Adipocyte (in vitro differentiated cells): ENCODE measurements around the gene PASD1.

Experiments
- DNase-seq: peaks from one replicate; pipeline ENCODE4 v3.0.0-alpha.2; 2015; ENCODE audit warnings: low read depth
- H3K27me3 ChIP-seq: replicated peaks from 2 replicates; pipeline ENCODE4 v1.7.0; 2013; ENCODE audit warnings: mild to moderate bottlenecking, low read length, moderate library complexity; ENCODE audit not compliant: control insufficient read depth, insufficient read depth
- H3K36me3 ChIP-seq: 2 replicates; pipeline ENCODE4 v1.7.0; 2013; ENCODE audit warnings: low read length, mild to moderate bottlenecking, moderate library complexity; ENCODE audit not compliant: control insufficient read depth, insufficient read depth, severe bottlenecking
- H3K4me1 ChIP-seq: 2 replicates; pipeline ENCODE4 v1.7.0; 2013; ENCODE audit warnings: mild to moderate bottlenecking, low read length, moderate library complexity; ENCODE audit not compliant: control insufficient read depth, insufficient read depth
- H3K4me3 ChIP-seq: 2 replicates; pipeline ENCODE4 v1.7.0; 2013; ENCODE audit warnings: mild to moderate bottlenecking, low read length, moderate library complexity
- H3K9ac ChIP-seq: 2 replicates; pipeline ENCODE4 v1.7.0; 2013; ENCODE audit warnings: mild to moderate bottlenecking, low read length, moderate library complexity
- H3K9me3 ChIP-seq: 2 replicates; pipeline ENCODE4 v1.7.0; 2013; ENCODE audit warnings: mild to moderate bottlenecking, low read length, moderate library complexity; ENCODE audit not compliant: control insufficient read depth

Gene PASD1

DNA sequence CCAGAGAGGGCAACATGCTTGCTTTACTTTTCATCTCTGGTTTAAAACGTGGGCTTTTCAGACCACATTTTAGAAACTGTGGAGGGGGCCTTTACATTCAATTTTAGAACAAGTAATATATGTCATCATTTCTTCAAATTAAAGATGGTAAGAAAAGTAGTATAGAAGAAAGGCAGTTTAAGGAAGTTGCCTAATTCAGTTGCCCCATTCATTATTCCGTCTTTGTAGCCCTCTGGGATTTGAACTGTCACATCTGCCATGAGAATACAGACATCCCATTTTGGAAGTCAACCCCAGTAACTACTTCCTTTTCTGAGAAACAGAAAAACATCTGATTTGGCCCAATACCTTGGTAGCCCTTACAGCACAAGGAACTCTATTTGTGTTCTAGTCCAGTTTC is 61.2 kb downstream of the PASD1 start:
- DNase-seq: no peak
- H3K9ac ChIP-seq: no peak overlapping the region
- H3K36me3 ChIP-seq: no peaks in the 10 kb centered on the region
- peaks cover 27% of the 10 kb centered on the region for H3K27me3 ChIP-seq
- no peaks in the 10 kb centered on the region for H3K4me1 ChIP-seq
- no peaks in the 10 kb centered on the region for H3K9me3 ChIP-seq
- H3K4me3 ChIP-seq: no peak overlapping the region

DNA sequence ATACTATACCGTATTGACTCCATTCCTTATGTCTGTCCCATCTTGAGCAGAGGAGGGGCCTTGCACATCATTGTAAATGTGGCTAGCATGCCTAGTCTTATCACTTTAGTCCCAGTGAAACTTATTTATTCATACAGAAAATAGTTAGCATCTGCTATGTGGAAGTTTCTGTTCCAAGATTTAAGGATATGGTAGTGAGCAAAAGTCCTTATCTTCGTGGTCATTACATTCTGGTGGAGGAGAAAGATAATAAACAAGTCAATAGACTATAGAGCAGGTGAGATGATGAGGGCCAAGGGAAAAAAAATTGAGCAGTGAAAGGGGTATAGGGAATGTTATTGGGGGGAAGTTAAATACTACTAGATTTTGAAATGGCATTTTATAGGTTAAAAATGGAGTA is 68.3 kb downstream of the PASD1 start:
- no peak overlapping the region for H3K9ac ChIP-seq
- no peak overlapping the region for H3K4me3 ChIP-seq
- H3K36me3 ChIP-seq: no peaks in the 10 kb centered on the region
- H3K4me1 ChIP-seq: no peaks in the 10 kb centered on the region
- H3K9me3 ChIP-seq: no peaks in the 10 kb centered on the region
- DNase-seq: no peak
- peaks cover 20% of the 10 kb centered on the region for H3K27me3 ChIP-seq

DNA sequence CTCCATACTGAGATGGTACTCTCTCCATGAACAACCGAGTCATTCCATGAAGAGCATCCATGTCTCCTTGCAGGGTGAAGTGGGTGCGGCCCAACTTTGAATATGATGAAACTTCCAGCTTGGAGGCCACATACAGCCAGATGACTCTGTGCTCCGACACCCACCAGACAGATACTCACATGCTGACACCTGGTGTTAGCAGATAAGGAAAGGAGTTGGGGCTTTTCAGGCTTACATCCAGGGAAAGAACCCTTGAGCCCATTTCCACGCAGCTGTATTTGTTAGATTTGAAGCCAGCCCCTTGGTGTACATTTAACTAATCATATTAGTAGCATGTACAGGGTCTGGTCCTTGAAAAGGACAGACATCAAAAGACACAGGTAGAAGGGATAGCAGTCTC is 69.7 kb downstream of the PASD1 start:
- no peaks in the 10 kb centered on the region for H3K9me3 ChIP-seq
- no peak overlapping the region for H3K9ac ChIP-seq
- peaks cover 24% of the 10 kb centered on the region for H3K27me3 ChIP-seq
- H3K36me3 ChIP-seq: no peaks in the 10 kb centered on the region
- no peaks in the 10 kb centered on the region for H3K4me1 ChIP-seq
- DNase-seq: no peak
- H3K4me3 ChIP-seq: no peak overlapping the region

DNA sequence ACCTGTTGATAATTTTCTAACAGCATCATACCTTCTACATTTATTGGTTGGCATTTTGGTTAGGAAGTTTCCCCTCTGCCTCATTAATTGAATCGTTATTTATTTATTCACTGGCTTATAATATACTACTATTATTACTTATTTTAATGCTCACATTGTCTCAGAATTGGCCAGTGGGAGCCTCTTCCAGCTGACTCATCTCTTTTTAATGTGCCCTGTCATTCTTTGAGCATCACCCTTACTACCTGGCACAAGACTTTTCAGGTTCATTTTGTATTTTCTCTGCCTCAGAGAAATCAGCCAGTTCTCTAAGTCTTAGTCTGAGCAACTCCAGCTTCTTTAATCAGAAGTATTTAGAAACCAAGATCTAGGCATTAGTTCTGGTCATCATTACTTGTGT is 71.5 kb downstream of the PASD1 start:
- no peak overlapping the region for H3K9ac ChIP-seq
- H3K4me3 ChIP-seq: no peak overlapping the region
- no peaks in the 10 kb centered on the region for H3K9me3 ChIP-seq
- no peaks in the 10 kb centered on the region for H3K36me3 ChIP-seq
- DNase-seq: no peak
- H3K4me1 ChIP-seq: no peaks in the 10 kb centered on the region
- H3K27me3 ChIP-seq: peaks cover 24% of the 10 kb centered on the region

DNA sequence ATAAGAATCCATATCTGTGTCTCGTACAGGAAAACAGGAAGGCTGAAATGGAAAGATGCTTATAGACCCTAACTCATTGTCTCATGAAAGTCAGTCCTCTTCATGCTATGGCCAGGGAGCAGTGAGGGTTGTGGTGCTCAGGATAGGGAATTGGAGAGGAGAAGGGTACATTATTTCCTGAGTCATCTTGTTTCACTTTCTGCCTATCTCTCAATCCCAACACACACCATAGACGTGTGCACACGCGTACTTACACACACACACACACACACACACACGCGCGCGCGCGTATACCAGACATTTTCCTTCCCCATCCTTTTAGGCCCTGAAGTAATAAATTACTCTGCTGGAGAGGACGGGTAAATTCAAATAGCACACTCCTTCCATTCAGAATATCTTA is 78.1 kb downstream of the PASD1 start:
- no peak for DNase-seq
- peaks cover 23% of the 10 kb centered on the region for H3K27me3 ChIP-seq
- no peaks in the 10 kb centered on the region for H3K4me1 ChIP-seq
- H3K4me3 ChIP-seq: no peak overlapping the region
- H3K9ac ChIP-seq: no peak overlapping the region
- no peaks in the 10 kb centered on the region for H3K9me3 ChIP-seq
- H3K36me3 ChIP-seq: no peaks in the 10 kb centered on the region

DNA sequence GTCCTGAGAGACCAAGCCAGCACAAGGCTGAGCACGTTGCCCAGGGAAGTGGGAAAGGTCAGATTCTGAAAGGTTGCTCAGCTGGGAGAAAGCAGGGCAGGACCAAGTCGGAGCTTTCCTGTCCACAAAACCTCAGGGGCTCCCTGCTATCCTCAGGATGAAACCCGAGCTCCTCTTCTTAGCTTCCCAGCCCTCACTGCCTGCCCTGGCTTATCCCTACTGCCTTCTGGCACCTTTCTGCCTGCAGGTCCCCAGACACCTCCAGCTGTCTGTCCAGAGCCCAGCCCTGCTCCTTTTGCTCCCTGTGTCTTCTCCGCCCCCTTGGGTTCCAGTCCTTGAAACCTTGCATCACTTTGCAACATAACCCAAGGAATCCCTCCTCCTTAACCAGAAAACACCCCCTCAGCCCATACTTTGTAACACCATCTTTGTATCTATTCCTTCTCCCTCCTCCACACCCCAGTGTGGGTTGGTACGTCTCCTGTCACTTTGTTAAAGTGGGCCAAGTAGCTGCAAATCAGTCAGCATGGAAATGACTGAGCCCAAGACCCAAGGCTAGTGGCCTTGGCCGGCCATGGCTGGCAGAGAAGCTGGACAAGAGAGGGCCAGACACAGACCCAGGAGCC is 111.8 kb downstream of the PASD1 start:
- Histone ChIP-seq H3K9ac (no peak overlapping the region), H3K36me3 (no peaks in the 10 kb centered on the region), H3K4me3 (no peak overlapping the region), H3K4me1 (no peaks in the 10 kb centered on the region), H3K27me3 (peaks cover 46% of the 10 kb centered on the region), H3K9me3 (peaks cover 3% of the 10 kb centered on the region)
- DNase-seq: no peak

DNA sequence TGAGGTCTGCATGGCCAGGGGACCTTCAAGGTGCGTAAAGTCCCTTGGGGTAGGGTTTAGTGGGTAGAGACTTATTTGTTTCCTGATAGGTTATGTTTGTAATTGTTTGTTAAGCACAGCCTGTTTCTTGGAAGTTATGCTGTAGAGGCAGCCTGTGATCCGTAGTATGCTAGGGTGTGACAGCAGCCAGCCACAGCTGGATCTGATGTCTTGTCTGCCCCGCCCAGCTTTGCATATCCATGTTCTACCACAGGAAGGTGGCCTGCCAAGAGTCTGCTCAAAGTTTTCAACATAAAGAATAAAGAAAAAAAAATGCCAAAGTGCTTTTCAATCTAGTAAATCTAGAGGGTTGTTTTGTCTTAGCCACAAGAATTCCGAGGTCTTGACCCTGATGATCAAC is 112.7 kb downstream of the PASD1 start:
- H3K9me3 ChIP-seq: no peaks in the 10 kb centered on the region
- no peak for DNase-seq
- H3K27me3 ChIP-seq: peaks cover 46% of the 10 kb centered on the region
- H3K4me1 ChIP-seq: no peaks in the 10 kb centered on the region
- H3K36me3 ChIP-seq: no peaks in the 10 kb centered on the region
- no peak overlapping the region for H3K4me3 ChIP-seq
- H3K9ac ChIP-seq: no peak overlapping the region

DNA sequence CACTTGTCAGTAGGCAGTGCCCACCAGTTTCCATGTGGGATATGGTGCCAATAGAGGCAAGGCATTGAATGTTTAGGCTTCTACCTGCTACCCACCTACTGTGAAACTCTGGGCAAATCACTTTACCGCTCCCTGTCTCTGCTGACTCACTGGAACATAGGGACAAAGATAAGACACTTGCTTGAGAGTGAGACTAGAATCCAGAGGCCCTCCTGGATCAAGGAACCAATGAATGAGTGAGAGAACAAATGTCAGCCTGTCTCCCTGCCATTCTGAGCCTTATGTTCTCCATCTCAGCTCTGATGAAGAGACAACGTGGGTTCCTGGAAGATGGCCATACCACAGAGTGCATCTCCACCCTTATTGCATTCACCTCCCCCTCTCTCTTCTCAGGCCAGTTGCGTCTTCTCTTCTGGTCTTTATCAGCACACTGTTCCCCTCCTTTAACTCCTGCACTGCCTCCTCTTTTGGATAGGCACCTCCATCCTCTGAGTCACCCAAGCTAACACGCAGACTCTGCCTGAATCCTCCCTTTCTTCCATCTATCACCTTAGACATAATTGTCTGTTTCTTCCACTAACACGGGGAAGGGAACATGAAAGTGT is 116.4 kb downstream of the PASD1 start:
- peaks cover 44% of the 10 kb centered on the region for H3K27me3 ChIP-seq
- no peaks in the 10 kb centered on the region for H3K4me1 ChIP-seq
- H3K9me3 ChIP-seq: no peaks in the 10 kb centered on the region
- H3K36me3 ChIP-seq: no peaks in the 10 kb centered on the region
- H3K9ac ChIP-seq: no peak overlapping the region
- DNase-seq: no peak
- no peak overlapping the region for H3K4me3 ChIP-seq

DNA sequence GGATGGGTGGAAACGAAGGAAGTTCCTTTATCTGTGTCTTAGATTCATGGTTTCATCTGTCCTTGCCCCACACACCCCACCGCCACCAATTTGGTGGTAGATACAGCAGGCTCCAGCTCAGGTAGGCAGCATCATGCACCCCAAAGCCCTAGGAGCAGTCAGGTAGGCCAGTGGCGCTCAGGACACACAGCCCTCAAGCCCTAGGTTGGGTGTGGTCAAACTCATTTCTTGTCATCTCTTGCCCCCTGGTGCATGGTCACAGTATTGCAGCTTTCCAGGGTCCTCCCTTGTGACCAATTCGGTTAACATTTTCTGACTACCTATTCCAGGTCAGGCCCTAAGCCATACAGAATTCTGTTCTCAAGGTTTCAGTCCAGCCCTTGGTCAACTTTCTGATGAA is 117.3 kb downstream of the PASD1 start:
- H3K4me1 ChIP-seq: no peaks in the 10 kb centered on the region
- H3K4me3 ChIP-seq: no peak overlapping the region
- H3K27me3 ChIP-seq: peaks cover 44% of the 10 kb centered on the region
- no peaks in the 10 kb centered on the region for H3K9me3 ChIP-seq
- no peaks in the 10 kb centered on the region for H3K36me3 ChIP-seq
- DNase-seq: peak; percentile 29
- no peak overlapping the region for H3K9ac ChIP-seq

DNA sequence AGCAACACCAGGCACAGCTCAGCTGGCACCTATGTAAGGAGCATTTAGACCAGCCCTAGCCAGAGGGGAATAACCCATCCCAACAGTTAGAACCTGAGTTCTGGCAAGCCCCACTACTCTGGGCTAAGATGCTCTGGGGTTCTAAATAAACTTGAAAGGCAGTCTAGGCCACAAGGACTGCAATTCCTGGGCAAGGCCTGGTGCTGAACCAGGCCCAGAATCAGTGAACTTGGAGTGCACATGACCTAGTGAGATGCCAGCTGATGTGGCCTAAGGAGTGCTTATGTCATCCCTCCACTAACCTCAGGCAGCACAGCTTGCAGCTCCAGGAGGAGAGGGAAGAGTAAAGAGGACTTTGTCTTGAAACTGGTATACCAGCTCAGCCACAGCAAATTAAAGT is 124.2 kb downstream of the PASD1 start:
- Histone ChIP-seq H3K4me1 (no peaks in the 10 kb centered on the region), H3K9ac (no peak overlapping the region), H3K9me3 (no peaks in the 10 kb centered on the region), H3K27me3 (peaks cover 20% of the 10 kb centered on the region), H3K4me3 (no peak overlapping the region), H3K36me3 (no peaks in the 10 kb centered on the region)
- no peak for DNase-seq

DNA sequence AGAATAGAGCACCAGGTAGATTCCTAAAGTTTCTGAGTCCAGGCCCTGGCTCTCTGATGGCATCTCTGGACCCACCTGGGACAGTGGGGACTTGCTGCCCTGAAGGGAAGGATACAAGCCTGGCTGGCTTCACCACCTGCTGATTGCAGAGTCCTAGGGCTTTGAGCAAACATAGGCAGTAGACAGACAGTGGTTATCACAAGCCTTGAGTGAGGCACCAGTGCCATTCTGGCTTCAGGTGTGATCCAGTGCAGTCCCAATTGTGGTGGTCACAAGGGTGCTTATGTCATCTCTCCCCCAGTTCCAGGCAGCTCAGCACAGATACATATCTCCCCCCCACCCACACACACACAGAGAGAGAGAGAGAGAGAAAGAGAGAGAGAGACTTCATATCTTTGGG is 125.2 kb downstream of the PASD1 start:
- Histone ChIP-seq H3K36me3 (no peaks in the 10 kb centered on the region), H3K4me1 (no peaks in the 10 kb centered on the region), H3K4me3 (no peak overlapping the region), H3K27me3 (peaks cover 26% of the 10 kb centered on the region), H3K9ac (no peak overlapping the region), H3K9me3 (no peaks in the 10 kb centered on the region)
- no peak for DNase-seq

DNA sequence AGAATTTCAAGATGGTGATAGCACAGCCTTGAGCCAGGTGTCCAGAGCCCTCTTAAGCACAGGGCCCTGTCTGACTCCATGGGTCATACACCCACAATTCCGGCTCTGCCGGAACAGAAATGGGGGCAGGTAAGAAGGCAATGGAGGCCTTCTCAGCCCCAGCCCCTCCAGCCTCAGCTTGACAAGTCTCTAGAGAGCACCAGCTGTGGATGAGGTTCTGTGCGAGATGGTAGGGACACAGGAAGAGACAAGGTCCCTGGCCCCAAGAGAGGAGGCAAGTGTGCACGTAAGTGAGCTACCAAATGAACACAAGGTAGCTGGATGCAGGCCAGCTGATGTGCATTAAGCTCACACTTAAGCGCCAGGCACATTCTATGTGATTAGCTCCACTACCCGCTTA is 129.3 kb downstream of the PASD1 start:
- Histone ChIP-seq H3K27me3 (peaks cover 30% of the 10 kb centered on the region), H3K36me3 (no peaks in the 10 kb centered on the region), H3K9ac (no peak overlapping the region), H3K4me1 (peaks cover 7% of the 10 kb centered on the region), H3K9me3 (no peaks in the 10 kb centered on the region), H3K4me3 (no peak overlapping the region)
- DNase-seq: no peak
